Measurements from ENCODE around the gene TULP3.
A peak's percentile ranks its signal among the peaks of the same experiment; 100 is the strongest.

TULP3 gene

GRCh38 chr12:2890388-2891239, at the start of gene TULP3:
Gene TULP3, plus strand, starts transcription at chr12:2890891. Its CDS starts 57 bp downstream, at chr12:2890948.
- H3K4me3 Mint-ChIP-seq, result peak within 1 kb of the TSS; percentile 99
- ATAC-seq (peak; percentile 99), DNase-seq (peak; percentile 95 to 97)
- H3K4me1 Mint-ChIP-seq, result peaks cover 36% of the 10 kb centered on the region
- no peaks in the 10 kb centered on the region for H3K9me3 Mint-ChIP-seq
- H3K27ac Mint-ChIP-seq, result peak within 1 kb of the TSS; percentile 81 to 87
- no peaks in the 10 kb centered on the region for H3K27me3 Mint-ChIP-seq

GRCh38 chr12:2841056-2841650, 49.5 kb upstream of the TULP3 start:
- no peak overlapping the region for H3K27ac Mint-ChIP-seq
- no peak overlapping the region for H3K4me3 Mint-ChIP-seq

GRCh38 chr12:2842948-2843347, 47.7 kb upstream of the TULP3 start:
- ATAC-seq (no peak), DNase-seq (no peak)
- Mint-ChIP-seq H3K9me3 (no peaks in the 10 kb centered on the region), H3K4me3 (no peak overlapping the region), H3K27me3 (no peaks in the 10 kb centered on the region), H3K4me1 (no peaks in the 10 kb centered on the region), H3K27ac (no peak overlapping the region)

More at GRCh38 chr12:2841056-2841650, 49.5 kb upstream of the TULP3 start:
- H3K4me1 Mint-ChIP-seq, result no peaks in the 10 kb centered on the region
- no peaks in the 10 kb centered on the region for H3K9me3 Mint-ChIP-seq
- no peaks in the 10 kb centered on the region for H3K27me3 Mint-ChIP-seq
- ATAC-seq (no peak), DNase-seq (no peak)

- Mint-ChIP-seq H3K9me3 (no peaks in the 10 kb centered on the region), H3K27me3 (no peaks in the 10 kb centered on the region), H3K27ac (peak overlapping the region; percentile 69 to 84), H3K4me3 (no peak overlapping the region), H3K4me1 (peaks cover 5% of the 10 kb centered on the region)
- ATAC-seq, result no peak
- DNase-seq, result no peak
Measured at GRCh38 chr12:2844786-2845185, 45.9 kb upstream of the TULP3 start.

GRCh38 chr12:2845280-2845679, 45.4 kb upstream of the TULP3 start:
- no peaks in the 10 kb centered on the region for H3K27me3 Mint-ChIP-seq
- no peaks in the 10 kb centered on the region for H3K9me3 Mint-ChIP-seq
- H3K4me3 Mint-ChIP-seq, result no peak overlapping the region
- no peak overlapping the region for H3K27ac Mint-ChIP-seq
- ATAC-seq (no peak), DNase-seq (no peak)
- peaks cover 5% of the 10 kb centered on the region for H3K4me1 Mint-ChIP-seq

GRCh38 chr12:2851931-2852330, 38.8 kb upstream of the TULP3 start:
- Mint-ChIP-seq H3K27ac (peak overlapping the region in 1 of 2 donors; percentile 19), H3K4me1 (peaks cover 5% of the 10 kb centered on the region), H3K9me3 (no peaks in the 10 kb centered on the region), H3K4me3 (no peak overlapping the region), H3K27me3 (no peaks in the 10 kb centered on the region)
- DNase-seq (no peak), ATAC-seq (no peak)

- Mint-ChIP-seq H3K27ac (peak overlapping the region in 1 of 2 donors; percentile 96), H3K4me1 (peaks cover 5% of the 10 kb centered on the region), H3K27me3 (no peaks in the 10 kb centered on the region), H3K4me3 (no peak overlapping the region), H3K9me3 (no peaks in the 10 kb centered on the region)
- DNase-seq (peak; percentile 38), ATAC-seq (peak; percentile 56)
Measured at GRCh38 chr12:2853626-2854025, 37.1 kb upstream of the TULP3 start.

- no peaks in the 10 kb centered on the region for H3K9me3 Mint-ChIP-seq
- no peak for ATAC-seq
- H3K27ac Mint-ChIP-seq, result peak overlapping the region in 1 of 2 donors; percentile 56
- no peaks in the 10 kb centered on the region for H3K4me1 Mint-ChIP-seq
- no peaks in the 10 kb centered on the region for H3K27me3 Mint-ChIP-seq
- no peak overlapping the region for H3K4me3 Mint-ChIP-seq
- DNase-seq, result no peak
Measured at GRCh38 chr12:2854669-2855453, 35.8 kb upstream of the TULP3 start.

GRCh38 chr12:2855546-2855945, 35.1 kb upstream of the TULP3 start:
- H3K27ac Mint-ChIP-seq, result peak overlapping the region in 1 of 2 donors; percentile 83
- ATAC-seq, result no peak
- H3K27me3 Mint-ChIP-seq, result no peaks in the 10 kb centered on the region
- H3K4me3 Mint-ChIP-seq, result no peak overlapping the region
- DNase-seq, result no peak
- H3K4me1 Mint-ChIP-seq, result no peaks in the 10 kb centered on the region
- no peaks in the 10 kb centered on the region for H3K9me3 Mint-ChIP-seq

GRCh38 chr12:2856051-2856450, 34.6 kb upstream of the TULP3 start:
- H3K4me3 Mint-ChIP-seq, result no peak overlapping the region
- no peak for DNase-seq

GRCh38 chr12:2857021-2857431, 33.7 kb upstream of the TULP3 start, which contains the start of gene TEX52:
Gene TEX52, minus strand, starts transcription at chr12:2857039. Its CDS starts 13 bp downstream, at chr12:2857026.
- no peak for DNase-seq
- H3K4me1 Mint-ChIP-seq, result no peaks in the 10 kb centered on the region
- H3K27ac Mint-ChIP-seq, result peak within 1 kb of the TSS; percentile 54 to 83
- ATAC-seq, result peak; percentile 7
- H3K9me3 Mint-ChIP-seq, result no peaks in the 10 kb centered on the region
- no peaks in the 10 kb centered on the region for H3K27me3 Mint-ChIP-seq
- H3K4me3 Mint-ChIP-seq, result no peak within 1 kb of the TSS

More at GRCh38 chr12:2856051-2856450, 34.6 kb upstream of the TULP3 start:
- peak; percentile 49 for ATAC-seq
- peak overlapping the region; percentile 4 to 83 for H3K27ac Mint-ChIP-seq
- no peaks in the 10 kb centered on the region for H3K9me3 Mint-ChIP-seq
- no peaks in the 10 kb centered on the region for H3K27me3 Mint-ChIP-seq
- no peaks in the 10 kb centered on the region for H3K4me1 Mint-ChIP-seq

GRCh38 chr12:2857576-2857975, 33.1 kb upstream of the TULP3 start:
- ATAC-seq, result no peak

GRCh38 chr12:2858334-2858733, 32.4 kb upstream of the TULP3 start:
- no peak overlapping the region for H3K27ac Mint-ChIP-seq
- no peak overlapping the region for H3K4me3 Mint-ChIP-seq
- DNase-seq (no peak), ATAC-seq (no peak)
- H3K9me3 Mint-ChIP-seq, result no peaks in the 10 kb centered on the region
- H3K4me1 Mint-ChIP-seq, result no peaks in the 10 kb centered on the region
- H3K27me3 Mint-ChIP-seq, result no peaks in the 10 kb centered on the region

More at GRCh38 chr12:2857576-2857975, 33.1 kb upstream of the TULP3 start:
- H3K9me3 Mint-ChIP-seq, result no peaks in the 10 kb centered on the region
- H3K27ac Mint-ChIP-seq, result peak overlapping the region in 1 of 2 donors; percentile 54
- no peak for DNase-seq
- no peaks in the 10 kb centered on the region for H3K4me1 Mint-ChIP-seq
- no peaks in the 10 kb centered on the region for H3K27me3 Mint-ChIP-seq
- H3K4me3 Mint-ChIP-seq, result no peak overlapping the region

GRCh38 chr12:2858944-2859421, 31.7 kb upstream of the TULP3 start:
- ATAC-seq (no peak), DNase-seq (no peak)
- Mint-ChIP-seq H3K9me3 (no peaks in the 10 kb centered on the region), H3K27ac (peak overlapping the region in 1 of 2 donors; percentile 59), H3K27me3 (no peaks in the 10 kb centered on the region), H3K4me3 (no peak overlapping the region), H3K4me1 (no peaks in the 10 kb centered on the region)

- Mint-ChIP-seq H3K4me3 (no peak overlapping the region), H3K9me3 (no peaks in the 10 kb centered on the region), H3K27me3 (no peaks in the 10 kb centered on the region), H3K27ac (peak overlapping the region in 1 of 2 donors; percentile 4), H3K4me1 (no peaks in the 10 kb centered on the region)
- ATAC-seq (no peak), DNase-seq (no peak)
Measured at GRCh38 chr12:2860170-2860569, 30.5 kb upstream of the TULP3 start.

Measured in stimulated activated naive CD8-positive, alpha-beta T cell treated with anti-CD3 and anti-CD28 coated beads, Interleukin-15, amount 100 ng/mL, for 72 hours (primary cell).